ENCODE data around the gene GRK5. TPM values are rescaled to one million over a fixed set of nuclear protein-coding genes. Genes with fewer than 3 reads are reported as not detected.

The GRK5 gene
- total and polyA plus RNA-seq, 9 of the 15 experiments (the other 6 are each of a cell fraction or from before 2014, with no cell fraction given), result 0.46 to 0.83 (median 0.67) TPM; not detected in 2

DNA sequence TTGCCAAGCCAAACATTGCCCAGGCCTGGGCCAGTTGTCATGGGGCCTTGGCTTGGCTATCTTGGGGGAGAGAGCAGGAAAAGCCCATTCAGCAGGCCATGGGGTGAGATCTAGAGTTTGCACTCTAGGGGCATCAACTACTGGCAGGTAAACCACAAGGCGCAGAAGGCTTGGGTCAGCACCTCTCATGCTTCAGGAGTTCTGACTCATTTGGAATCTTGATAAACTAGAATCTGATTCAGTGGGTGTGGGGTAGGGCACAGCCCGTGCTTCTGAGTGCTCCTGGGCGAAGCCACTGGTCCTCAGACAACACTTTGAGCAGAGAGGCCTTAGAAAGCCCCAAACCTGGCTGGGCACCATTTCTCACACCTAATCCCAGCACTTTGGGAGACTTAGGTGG, 254.0 kb downstream of the GRK5 start:
- Histone ChIP-seq H3K9me1 (ENCODE audit: control insufficient read depth, insufficient read depth, low read length) (no peaks in the 10 kb centered on the region), H3K4me2 (ENCODE audit: insufficient read depth, low read length) (no peak overlapping the region), H3K36me3 (ENCODE audit: control insufficient read depth, insufficient read depth, low read length) (no peaks in the 10 kb centered on the region), H3K4me1 (replicated peaks in 1 of 2; ENCODE audit: control insufficient read depth in 2 of 2, insufficient read depth in 2 of 2, low read length in 2 of 2) (peaks cover 1 to 4% of the 10 kb centered on the region in 2 experiments; a peak in 2 of 5 replicates), H4K20me1 (replicated peaks; ENCODE audit: control insufficient read depth, insufficient read depth, low read length) (no peaks in the 10 kb centered on the region), H3K79me2 (ENCODE audit: control insufficient read depth, insufficient read depth, low read length) (no peaks in the 10 kb centered on the region), H2AFZ (ENCODE audit: low read depth, low read length) (no peak overlapping the region), H3K27ac (ENCODE audit: extremely low read depth, low read depth, low read length) (no peak overlapping the region), H3K4me3 (no peak overlapping the region), H3K9me3 (replicated peaks; ENCODE audit: control insufficient read depth, insufficient read depth, low read depth, low read length) (no peaks in the 10 kb centered on the region), H3K9ac (ENCODE audit: insufficient read depth in 1 of 2, low read depth in 2 of 2, low read length in 2 of 2) (no peak overlapping the region), H3K27me3 (ENCODE audit: control insufficient read depth in 2 of 2, insufficient read depth in 2 of 2, low read length in 2 of 2) (peaks cover 0 to 13% of the 10 kb centered on the region in 2 experiments; a peak in 4 of 5 replicates)
- BruUV-seq (replicated peaks), result no TSS peak
- in situ Hi-C loops (cut with MboI) (no loop called here), intact Hi-C loops (cut with micrococcal nuclease) (no loop called here)
- ATAC-seq (no peak), DNase-seq (ENCODE audit: extremely low read depth in 1 of 4, low spot score in 3 of 4) (no peak), FAIRE-seq (no peak)
- 3% methylated on average over 3 of the region's 3 CpGs for WGBS (ENCODE audit: insufficient coverage, low coverage, missing lambda C conversion rate)
- ChIA-PET POLR2A (interaction anchor here (0.6 kb wide), 1 partner anchor 78 kb away, joined by 5 read pairs; no protein-coding TSS in a partner anchor), CTCF (ENCODE audit: low intra/inter-chr PET ratio) (no interaction called here)
- no peak for TF ChIP-seq PHF21A (IDR thresholded peaks at IDR 0.05; ENCODE audit: borderline replicate concordance, low read depth)
- no peak for TF ChIP-seq ZKSCAN8 (CRISPR knock-in tag; IDR thresholded peaks at IDR 0.05)
- TF ChIP-seq ZFP30 (CRISPR knock-in tag; IDR thresholded peaks at IDR 0.05; ENCODE audit: borderline replicate concordance), result no peak
- TF ChIP-seq, protein P1, sequence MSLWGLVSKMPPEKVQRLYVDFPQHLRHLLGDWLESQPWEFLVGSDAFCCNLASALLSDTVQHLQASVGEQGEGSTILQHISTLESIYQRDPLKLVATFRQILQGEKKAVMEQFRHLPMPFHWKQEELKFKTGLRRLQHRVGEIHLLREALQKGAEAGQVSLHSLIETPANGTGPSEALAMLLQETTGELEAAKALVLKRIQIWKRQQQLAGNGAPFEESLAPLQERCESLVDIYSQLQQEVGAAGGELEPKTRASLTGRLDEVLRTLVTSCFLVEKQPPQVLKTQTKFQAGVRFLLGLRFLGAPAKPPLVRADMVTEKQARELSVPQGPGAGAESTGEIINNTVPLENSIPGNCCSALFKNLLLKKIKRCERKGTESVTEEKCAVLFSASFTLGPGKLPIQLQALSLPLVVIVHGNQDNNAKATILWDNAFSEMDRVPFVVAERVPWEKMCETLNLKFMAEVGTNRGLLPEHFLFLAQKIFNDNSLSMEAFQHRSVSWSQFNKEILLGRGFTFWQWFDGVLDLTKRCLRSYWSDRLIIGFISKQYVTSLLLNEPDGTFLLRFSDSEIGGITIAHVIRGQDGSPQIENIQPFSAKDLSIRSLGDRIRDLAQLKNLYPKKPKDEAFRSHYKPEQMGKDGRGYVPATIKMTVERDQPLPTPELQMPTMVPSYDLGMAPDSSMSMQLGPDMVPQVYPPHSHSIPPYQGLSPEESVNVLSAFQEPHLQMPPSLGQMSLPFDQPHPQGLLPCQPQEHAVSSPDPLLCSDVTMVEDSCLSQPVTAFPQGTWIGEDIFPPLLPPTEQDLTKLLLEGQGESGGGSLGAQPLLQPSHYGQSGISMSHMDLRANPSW (CRISPR knock-in tag; IDR thresholded peaks at IDR 0.05), result no peak
- TF ChIP-seq RFX1 (IDR thresholded peaks at IDR 0.05), result no peak
- TF ChIP-seq DIDO1 (tag; IDR thresholded peaks at IDR 0.05; ENCODE audit: low read depth), result no peak
- no peak for TF ChIP-seq TARDBP (IDR thresholded peaks at IDR 0.05)
- no peak for TF ChIP-seq HMGN3 (IDR thresholded peaks at IDR 0.05; ENCODE audit: borderline replicate concordance, extremely low read depth, insufficient read length, low read depth, low read length)
- TF ChIP-seq, protein P2, sequence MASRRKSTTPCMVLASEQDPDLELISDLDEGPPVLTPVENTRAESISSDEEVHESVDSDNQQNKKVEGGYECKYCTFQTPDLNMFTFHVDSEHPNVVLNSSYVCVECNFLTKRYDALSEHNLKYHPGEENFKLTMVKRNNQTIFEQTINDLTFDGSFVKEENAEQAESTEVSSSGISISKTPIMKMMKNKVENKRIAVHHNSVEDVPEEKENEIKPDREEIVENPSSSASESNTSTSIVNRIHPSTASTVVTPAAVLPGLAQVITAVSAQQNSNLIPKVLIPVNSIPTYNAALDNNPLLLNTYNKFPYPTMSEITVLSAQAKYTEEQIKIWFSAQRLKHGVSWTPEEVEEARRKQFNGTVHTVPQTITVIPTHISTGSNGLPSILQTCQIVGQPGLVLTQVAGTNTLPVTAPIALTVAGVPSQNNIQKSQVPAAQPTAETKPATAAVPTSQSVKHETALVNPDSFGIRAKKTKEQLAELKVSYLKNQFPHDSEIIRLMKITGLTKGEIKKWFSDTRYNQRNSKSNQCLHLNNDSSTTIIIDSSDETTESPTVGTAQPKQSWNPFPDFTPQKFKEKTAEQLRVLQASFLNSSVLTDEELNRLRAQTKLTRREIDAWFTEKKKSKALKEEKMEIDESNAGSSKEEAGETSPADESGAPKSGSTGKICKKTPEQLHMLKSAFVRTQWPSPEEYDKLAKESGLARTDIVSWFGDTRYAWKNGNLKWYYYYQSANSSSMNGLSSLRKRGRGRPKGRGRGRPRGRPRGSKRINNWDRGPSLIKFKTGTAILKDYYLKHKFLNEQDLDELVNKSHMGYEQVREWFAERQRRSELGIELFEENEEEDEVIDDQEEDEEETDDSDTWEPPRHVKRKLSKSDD (conservative IDR thresholded peaks at IDR 0.05; ENCODE audit: low read length), result no peak
- TF ChIP-seq CBX3 (IDR thresholded peaks at IDR 0.05; ENCODE audit: borderline replicate concordance in 1 of 2, low read length in 2 of 2), result no peak
- no peak for TF ChIP-seq E2F3 (CRISPR knock-in tag; IDR thresholded peaks at IDR 0.05)
- TF ChIP-seq PPARD (CRISPR knock-in tag; IDR thresholded peaks at IDR 0.05), result no peak
- no peak for TF ChIP-seq MYBL2 (IDR thresholded peaks at IDR 0.05; ENCODE audit: low read depth)
- TF ChIP-seq MYBL2 (CRISPR knock-in tag; IDR thresholded peaks at IDR 0.05; ENCODE audit: borderline replicate concordance), result no peak
- no peak for TF ChIP-seq HNRNPK (IDR thresholded peaks at IDR 0.05; ENCODE audit: low read depth, low read length, poor library complexity, severe bottlenecking)
- TF ChIP-seq, protein P3, sequence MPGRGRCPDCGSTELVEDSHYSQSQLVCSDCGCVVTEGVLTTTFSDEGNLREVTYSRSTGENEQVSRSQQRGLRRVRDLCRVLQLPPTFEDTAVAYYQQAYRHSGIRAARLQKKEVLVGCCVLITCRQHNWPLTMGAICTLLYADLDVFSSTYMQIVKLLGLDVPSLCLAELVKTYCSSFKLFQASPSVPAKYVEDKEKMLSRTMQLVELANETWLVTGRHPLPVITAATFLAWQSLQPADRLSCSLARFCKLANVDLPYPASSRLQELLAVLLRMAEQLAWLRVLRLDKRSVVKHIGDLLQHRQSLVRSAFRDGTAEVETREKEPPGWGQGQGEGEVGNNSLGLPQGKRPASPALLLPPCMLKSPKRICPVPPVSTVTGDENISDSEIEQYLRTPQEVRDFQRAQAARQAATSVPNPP (IDR thresholded peaks at IDR 0.05; ENCODE audit: borderline replicate concordance, insufficient read depth, insufficient read length), result no peak
- TF ChIP-seq SIRT6 (IDR thresholded peaks at IDR 0.05; ENCODE audit: low read depth, low read length), result no peak

All from K562 (cell line).